ENCODE measurements around the gene ANAPC15. TPM values are rescaled to one million over a fixed set of nuclear protein-coding genes. Genes with fewer than 3 reads are reported as not detected.

ANAPC15 gene
- total and polyA plus RNA-seq, 2 experiments from 2014 or later, result 52.1 to 117 TPM

GRCh38 chr11:72084076-72084475 lies 28.4 kb downstream of the ANAPC15 start:
- Histone ChIP-seq H3K36me3 (ENCODE audit: insufficient read depth) (no peaks in the 10 kb centered on the region), H3K4me3 (no peak overlapping the region), H3F3A (replicated peaks; ENCODE audit: low read depth) (no peaks in the 10 kb centered on the region), H2AFZ (no peak overlapping the region), H3K4me1 (ENCODE audit: insufficient read depth) (0 out of 2 replicates have a peak, but pooled peaks cover 5% of the 10 kb centered on the region), H3K79me2 (replicated peaks; ENCODE audit: insufficient read depth) (peaks cover 9% of the 10 kb centered on the region), H3K4me2 (no peak overlapping the region), H4K20me1 (replicated peaks; ENCODE audit: insufficient read depth) (peaks cover 3% of the 10 kb centered on the region; the same call in 1 of the 2 replicates), H3K27ac (ENCODE audit: low read depth) (no peak overlapping the region), H3K27me3 (ENCODE audit: insufficient read depth) (no peaks in the 10 kb centered on the region), H3K9me2 (ENCODE audit: insufficient read depth) (no peaks in the 10 kb centered on the region)
- no peak for DNase-seq (ENCODE audit: low spot score)
- Mint-ChIP-seq H3K27me3 (ENCODE audit: insufficient read depth, low read depth, poor library complexity) (peaks cover 4% of the 10 kb centered on the region), H3K36me3 (ENCODE audit: low read depth) (no peaks in the 10 kb centered on the region), H3K4me1 (peaks cover 14% of the 10 kb centered on the region), H3K9me3 (no peaks in the 10 kb centered on the region; the same call in 2 of the 3 replicates), H3K4me3 (no peak overlapping the region), H3K27ac (no peak overlapping the region)
- TF ChIP-seq ZNF114 (CRISPR knock-in tag; IDR thresholded peaks at IDR 0.05) (no peak), REST (IDR thresholded peaks at IDR 0.05; ENCODE audit: unreplicated experiment) (no peak), CTCF (conservative IDR thresholded peaks at IDR 0.05; ENCODE audit: low read depth in 2 of 2) (no peak), NANOG (IDR thresholded peaks at IDR 0.05; ENCODE audit: borderline replicate concordance) (no peak), STAT1 (IDR thresholded peaks at IDR 0.05; ENCODE audit: unreplicated experiment) (no peak), EZH2phosphoT487 (IDR thresholded peaks at IDR 0.05; ENCODE audit: unreplicated experiment) (no peak), ETS1 (IDR thresholded peaks at IDR 0.05) (no peak), POLR2AphosphoS5 (IDR thresholded peaks at IDR 0.05; ENCODE audit: low read depth) (no peak), CREB1 (CRISPR knock-in tag; IDR thresholded peaks at IDR 0.05; ENCODE audit: low read depth) (no peak), JUNB (IDR thresholded peaks at IDR 0.05; ENCODE audit: unreplicated experiment) (no peak), ZNF331 (CRISPR knock-in tag; IDR thresholded peaks at IDR 0.05; ENCODE audit: low read depth) (no peak), ZNF462 (CRISPR knock-in tag; IDR thresholded peaks at IDR 0.05) (no peak), EZH2 (IDR thresholded peaks at IDR 0.05; ENCODE audit: low read depth, unreplicated experiment) (no peak)
- no peak for ATAC-seq

Data from GM23338 (cell line).